Inflammatory macrophage (primary cell): ENCODE results near the gene NUCB2.
"Not testable (repeated sequence)": the region's sequence is repeated elsewhere in the genome, so short reads cannot be mapped to it uniquely, and the experiment has no call there.

ENCODE experiments used
- DNase-seq, 2 donors: peaks; one replicate each; pipeline ENCODE4 v3.0.0-alpha.2; 2020 to 2022
- total RNA-seq, 18 experiments: gene quantifications; one replicate each; lab custom pipeline; 2026; ENCODE audit warnings: mixed read lengths in 6 of 18, inconsistent platforms in 2 of 18; lab: John Stamatoyannopoulos, UW

Gene NUCB2
- 13.9 to 41.4 (median 26.8) reads per million in 18 experiments for total RNA-seq

GRCh38 chr11:17276236-17277023, at the start of gene NUCB2:
NUCB2 (plus strand) TSS chr11:17276739; CDS start chr11:17295324, 18,585 bp downstream.
- DNase-seq, result peak; percentile 94 to 95

GRCh38 chr11:17228186-17228925, 48.2 kb upstream of the NUCB2 start:
- DNase-seq, result not testable (repeated sequence)

DNA sequence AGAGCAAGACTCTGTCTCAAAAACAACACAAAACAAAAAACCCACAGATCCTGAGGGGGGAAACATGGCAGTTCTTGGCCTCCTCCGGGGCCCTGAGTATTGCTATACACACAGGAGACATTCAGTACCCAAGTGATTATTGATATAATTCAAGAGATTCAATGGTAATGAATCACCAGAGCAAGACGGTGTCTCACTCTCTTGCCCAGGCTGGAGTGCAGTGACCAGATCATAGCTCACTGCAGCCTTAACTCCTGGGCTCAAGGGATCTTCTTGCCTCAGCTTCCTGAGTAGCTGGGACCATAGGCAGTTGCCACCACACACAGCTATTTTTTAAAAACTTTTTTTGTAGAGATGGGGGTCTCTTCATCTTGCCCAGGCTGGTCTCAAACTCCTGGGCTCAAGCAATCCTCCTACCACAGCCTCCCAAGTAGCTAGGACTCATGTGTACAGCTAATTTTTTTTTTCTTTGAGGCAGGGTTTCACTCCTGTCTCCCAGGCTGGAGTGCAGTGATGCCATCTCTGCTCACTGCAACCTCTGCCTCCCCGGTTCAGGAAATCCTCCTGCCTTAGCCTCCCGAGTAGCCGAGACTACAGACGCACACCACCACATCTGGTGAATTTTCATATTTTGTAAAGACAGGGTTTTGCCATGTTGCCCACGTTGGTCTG, 46.9 kb upstream of the NUCB2 start:
- DNase-seq, result no peak

- DNase-seq, result peak in 1 of 2 donors; percentile 6
Observed at GRCh38 chr11:17230867-17231851, 45.4 kb upstream of the NUCB2 start.

GRCh38 chr11:17233101-17233500, 43.4 kb upstream of the NUCB2 start:
- DNase-seq, result no peak

- no peak for DNase-seq
Observed at GRCh38 chr11:17238377-17238776, 38.2 kb upstream of the NUCB2 start.

GRCh38 chr11:17239927-17240326, 36.6 kb upstream of the NUCB2 start:
- not testable (repeated sequence) for DNase-seq

DNA sequence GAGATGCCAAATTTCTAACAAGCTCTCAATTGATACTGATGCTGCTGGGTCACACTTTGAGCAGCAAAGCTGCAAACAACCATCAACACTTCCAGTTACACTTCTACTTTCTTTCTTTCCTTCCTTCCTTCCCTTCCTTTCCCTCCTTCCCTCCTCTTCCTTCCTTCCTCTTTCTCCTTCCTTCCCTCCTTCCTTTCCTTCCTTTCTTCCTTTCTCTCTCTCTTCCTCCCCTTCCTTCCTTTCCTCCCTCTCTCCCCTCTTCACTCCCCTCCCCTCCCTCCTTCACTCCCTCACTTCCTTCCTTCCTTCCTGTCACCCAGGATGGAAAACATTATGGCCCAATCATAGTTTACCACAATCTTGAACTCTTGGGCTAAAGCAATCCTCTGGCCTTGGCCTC, 35.8 kb upstream of the NUCB2 start:
- no peak for DNase-seq

GRCh38 chr11:17242954-17243353, 33.6 kb upstream of the NUCB2 start:
- DNase-seq, result not testable (repeated sequence)

- peak in 1 of 2 donors; percentile 38 for DNase-seq
Observed at GRCh38 chr11:17244046-17244445, 32.5 kb upstream of the NUCB2 start.

DNA sequence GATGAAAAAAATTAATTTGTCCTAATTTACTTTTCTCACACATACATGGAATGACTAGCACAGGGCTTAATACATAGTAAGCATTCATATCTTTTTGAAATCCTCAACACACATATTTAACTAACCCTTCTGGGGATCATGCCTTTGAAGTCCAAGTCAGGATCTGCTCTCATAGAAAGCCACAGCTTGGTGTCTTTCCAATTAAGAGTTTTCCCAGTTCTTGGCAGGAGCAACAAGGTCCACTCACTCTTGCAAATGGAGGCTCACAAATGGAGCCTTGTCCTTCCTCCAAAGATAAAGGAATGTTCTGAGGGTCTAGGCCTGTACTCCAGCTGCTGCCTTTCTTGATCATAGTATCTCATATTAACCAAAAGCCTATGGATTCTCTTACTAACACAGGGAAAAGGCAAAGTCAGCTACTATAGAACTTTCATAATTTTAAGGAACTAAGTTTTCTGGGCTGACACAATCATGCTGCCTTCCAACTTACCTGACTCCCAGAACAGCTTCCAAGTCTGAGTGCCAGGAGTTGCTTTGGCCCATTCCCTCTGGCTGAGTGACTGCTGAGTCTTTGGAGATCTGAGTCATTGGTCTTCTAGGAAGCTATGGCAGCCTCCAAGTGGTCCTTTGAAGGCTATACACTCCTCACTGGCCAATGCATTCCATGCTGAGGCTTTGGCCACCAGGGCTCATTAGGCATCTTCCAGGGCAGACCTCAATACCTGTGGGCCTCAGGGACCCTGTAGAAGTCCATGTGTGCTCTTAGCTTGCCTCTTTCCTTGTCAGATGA, 25.8 kb upstream of the NUCB2 start:
- DNase-seq, result no peak

DNA sequence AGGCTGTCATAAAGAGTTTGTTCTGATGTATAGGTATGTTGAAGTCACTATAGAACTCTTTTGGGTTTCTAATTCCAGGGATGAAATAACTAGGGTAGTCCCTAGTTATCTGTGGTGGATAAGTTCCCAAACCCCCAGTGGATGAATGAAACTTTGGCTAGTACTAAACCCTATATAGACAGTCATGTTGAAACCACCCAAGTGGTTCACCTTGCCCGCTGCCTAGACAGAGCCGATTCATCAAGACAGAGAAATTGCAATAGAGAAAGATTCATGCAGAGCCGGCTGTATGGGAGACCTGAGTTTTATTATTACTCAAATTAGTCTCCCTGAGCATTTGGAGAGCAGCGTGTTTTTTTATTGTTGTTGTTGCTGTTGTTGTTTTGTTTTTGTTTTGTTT, 23.8 kb upstream of the NUCB2 start:
- no peak for DNase-seq

- no peak for DNase-seq
Observed at GRCh38 chr11:17256512-17256911, 20.0 kb upstream of the NUCB2 start.

DNA sequence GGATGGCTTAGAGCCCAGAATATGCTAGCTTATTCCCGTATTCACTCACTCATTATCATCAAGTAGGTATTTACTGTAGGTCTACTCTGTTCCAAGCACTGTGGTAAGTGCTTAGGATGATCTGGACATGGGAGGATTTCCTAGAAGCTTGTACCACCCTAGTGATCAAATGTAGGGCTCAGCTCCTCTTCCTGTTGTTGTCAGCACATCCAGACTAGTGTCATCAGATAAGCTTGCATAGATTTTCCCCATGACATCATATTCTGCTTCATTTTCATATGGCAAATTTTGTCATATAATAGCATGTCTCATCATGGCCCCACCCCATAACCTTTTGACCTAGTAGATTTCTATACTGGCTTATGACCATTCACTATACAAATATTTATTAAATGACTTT, 19.3 kb upstream of the NUCB2 start:
- no peak for DNase-seq

GRCh38 chr11:17258670-17259069, 17.9 kb upstream of the NUCB2 start:
- DNase-seq, result no peak

DNA sequence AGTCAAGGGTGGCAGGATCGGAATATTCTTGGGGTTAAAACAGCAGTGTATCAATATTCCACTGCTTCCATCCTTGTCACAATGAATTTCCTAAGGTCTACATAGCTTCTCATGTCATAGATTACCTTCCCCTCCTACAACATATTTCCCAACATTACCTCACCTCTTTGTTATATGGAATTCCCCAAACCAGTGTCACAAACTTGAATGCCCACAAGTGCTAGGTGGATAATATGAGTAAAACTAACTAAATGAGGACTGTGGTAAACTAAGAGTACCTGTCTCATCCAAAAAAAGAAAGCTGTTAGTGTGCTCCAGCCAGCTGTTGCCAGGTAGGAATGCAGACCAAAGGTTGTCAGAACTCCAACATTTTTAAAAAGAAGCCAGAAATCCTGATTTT, 17.0 kb upstream of the NUCB2 start:
- DNase-seq, result no peak

GRCh38 chr11:17260020-17260419, 16.5 kb upstream of the NUCB2 start:
- DNase-seq, result peak; percentile 30 to 40

GRCh38 chr11:17263769-17264168, 12.8 kb upstream of the NUCB2 start:
- no peak for DNase-seq

DNA sequence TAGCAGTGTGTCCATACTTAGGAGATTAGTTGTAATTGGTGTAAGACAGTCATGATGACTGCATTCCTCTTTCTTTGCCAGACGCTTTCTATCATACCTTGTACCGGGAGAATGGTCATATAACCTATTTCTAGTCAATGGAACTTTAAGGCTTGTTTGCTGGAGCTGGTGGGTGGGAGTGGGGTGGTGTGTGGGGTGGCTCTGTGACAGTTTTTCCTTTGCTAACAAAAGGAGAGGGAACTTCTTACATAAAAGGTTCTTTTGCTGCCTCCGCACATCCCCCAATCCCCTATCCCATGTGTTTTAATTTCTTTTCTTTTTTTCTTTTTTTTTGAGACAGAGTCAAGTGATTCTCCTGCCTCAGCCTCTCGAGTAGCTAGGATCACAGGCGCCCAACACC, 9.8 kb upstream of the NUCB2 start:
- DNase-seq, result no peak

- no peak for DNase-seq
Observed at GRCh38 chr11:17267576-17267975, 9.0 kb upstream of the NUCB2 start.

GRCh38 chr11:17268500-17268899, 8.0 kb upstream of the NUCB2 start:
- not testable (repeated sequence) for DNase-seq
